Neural cell (in vitro differentiated cells): ENCODE measurements around the gene DYNLT2. TPM values are rescaled to one million over a fixed set of nuclear protein-coding genes. Genes with fewer than 3 reads are reported as not detected.

Source experiments
- H2AFZ ChIP-seq: fragments of 200-600, 300-800 bp; sonication (generic), shearing (Covaris generic); 2 replicates; pipeline ENCODE4 v1.6.0; 2014; ENCODE audit warnings: low read depth, mild to moderate bottlenecking, antibody characterized with exemption, low read length, moderate library complexity
- H3F3A ChIP-seq: fragments of 200-600 bp; shearing (Covaris generic); 2 replicates; pipeline ENCODE4 v1.6.1; 2016; ENCODE audit warnings: mild to moderate bottlenecking, moderate library complexity, mixed read lengths, antibody characterized with exemption, low read length; ENCODE audit not compliant: insufficient read depth, poor library complexity, severe bottlenecking
- H3K27ac ChIP-seq: fragments of 200-600, 300-800 bp; sonication (generic), shearing (Covaris generic); 2 replicates; pipeline ENCODE4 v1.5.1; 2014; ENCODE audit warnings: mild to moderate bottlenecking, low read length, moderate library complexity
- H3K27me3 ChIP-seq: fragments of 300-800, 200-600 bp; sonication (generic), shearing (Covaris generic); 2 replicates; pipeline ENCODE4 v1.6.0; 2014; ENCODE audit warnings: mild to moderate bottlenecking, low read depth, low read length, moderate library complexity; ENCODE audit not compliant: insufficient read depth
- H3K36me3 ChIP-seq: fragments of 300-800, 200-600 bp; sonication (generic), shearing (Covaris generic); 2 replicates; pipeline ENCODE4 v1.5.1; 2014; ENCODE audit warnings: mild to moderate bottlenecking, antibody characterized with exemption, low read length, moderate library complexity; ENCODE audit not compliant: insufficient read depth
- H3K4me2 ChIP-seq: fragments of 300-800, 200-600 bp; sonication (generic), shearing (Covaris generic); 2 replicates; pipeline ENCODE4 v1.6.0; 2014; ENCODE audit warnings: mild to moderate bottlenecking, low read length
- H3K4me3 ChIP-seq: fragments of 300-800, 200-600 bp; sonication (generic), shearing (Covaris generic); 2 replicates; pipeline ENCODE4 v1.5.1; 2014; ENCODE audit warnings: mild to moderate bottlenecking, low read length, moderate library complexity
- H3K79me2 ChIP-seq: fragments of 200-600 bp; shearing (Covaris generic); replicated peaks from 2 replicates; pipeline ENCODE4 v1.6.0; 2014; ENCODE audit warnings: mild to moderate bottlenecking, low read length, moderate library complexity; ENCODE audit not compliant: insufficient read depth
- H3K9ac ChIP-seq: fragments of 300-800, 200-600 bp; sonication (generic), shearing (Covaris generic); 2 replicates; pipeline ENCODE4 v1.6.1; 2016; ENCODE audit warnings: mild to moderate bottlenecking, low read length, mixed read lengths
- H3K9me2 ChIP-seq: fragments of 200-600 bp; shearing (Covaris generic); 2 replicates; pipeline ENCODE4 v1.6.1; 2016; ENCODE audit warnings: mild to moderate bottlenecking, low read length, mixed read lengths; ENCODE audit not compliant: insufficient read depth
- H3K9me3 ChIP-seq: fragments of 200-600, 300-800 bp; sonication (generic), shearing (Covaris generic); 2 replicates; pipeline ENCODE4 v1.6.1; 2016; ENCODE audit warnings: mild to moderate bottlenecking, mixed run types, low read length, moderate library complexity, mixed read lengths
- H4K20me1 ChIP-seq: fragments of 200-600 bp; shearing (Covaris generic); 2 replicates; pipeline ENCODE4 v1.6.1; 2016; ENCODE audit warnings: mild to moderate bottlenecking, mixed run types; ENCODE audit not compliant: insufficient read depth
- EP300 ChIP-seq: fragments of 450-650 bp; conservative IDR thresholded peaks from 2 replicates; pipeline ENCODE4 v1.6.1; 2014; ENCODE audit warnings: antibody characterized with exemption, mild to moderate bottlenecking, moderate library complexity; ENCODE audit not compliant: poor library complexity, severe bottlenecking
- EZH2 ChIP-seq: fragments of 200-600, 300-800 bp; shearing (Covaris generic), sonication (generic); IDR thresholded peaks from 2 replicates; pipeline ENCODE4 v1.6.1; 2014; ENCODE audit warnings: antibody characterized with exemption, low read length, borderline replicate concordance, mild to moderate bottlenecking; ENCODE audit not compliant: insufficient read depth, poor library complexity, severe bottlenecking
- MXI1 ChIP-seq: fragments of 450-650 bp; conservative IDR thresholded peaks from 2 replicates; pipeline ENCODE4 v1.6.1; 2014; ENCODE audit warnings: antibody characterized with exemption, mild to moderate bottlenecking; ENCODE audit not compliant: poor library complexity, severe bottlenecking
- POLR2AphosphoS5 ChIP-seq: IDR thresholded peaks from 2 replicates; pipeline ENCODE4 v1.6.1; 2012
- RAD21 ChIP-seq: fragments of 450-650 bp; conservative IDR thresholded peaks from 2 replicates; pipeline ENCODE4 v1.6.1; 2014; ENCODE audit warnings: antibody characterized with exemption, mild to moderate bottlenecking, moderate library complexity
- SMC3 ChIP-seq: fragments of 450-650 bp; conservative IDR thresholded peaks from 2 replicates; pipeline ENCODE4 v1.6.1; 2014; ENCODE audit warnings: antibody characterized with exemption, mild to moderate bottlenecking, moderate library complexity; ENCODE audit not compliant: poor library complexity
- TAF1 ChIP-seq: IDR thresholded peaks from 2 replicates; pipeline ENCODE4 v1.6.1; 2012; ENCODE audit warnings: low read depth
- polyA plus RNA-seq: library from polyadenylated mRNA; depleted of rRNA; stranded (reverse); fragments of >200 nt; gene quantifications from 2 replicates; pipeline ENCODE4 v1.2.3, GENCODE V29; 2014
- TF ChIP-seq, protein P1 (sequence below): IDR thresholded peaks from 2 replicates; pipeline ENCODE4 v1.6.1; 2012; ENCODE audit warnings: borderline replicate concordance
- TF ChIP-seq, protein P2 (sequence below): fragments of 450-650 bp; IDR thresholded peaks from 2 replicates; pipeline ENCODE4 v1.5.1; 2014; ENCODE audit warnings: antibody characterized with exemption, mild to moderate bottlenecking, moderate library complexity; ENCODE audit not compliant: poor library complexity, severe bottlenecking

The DYNLT2 gene
- polyA plus RNA-seq, 1 donor from 2014 or later: 2.8 TPM

DNA sequence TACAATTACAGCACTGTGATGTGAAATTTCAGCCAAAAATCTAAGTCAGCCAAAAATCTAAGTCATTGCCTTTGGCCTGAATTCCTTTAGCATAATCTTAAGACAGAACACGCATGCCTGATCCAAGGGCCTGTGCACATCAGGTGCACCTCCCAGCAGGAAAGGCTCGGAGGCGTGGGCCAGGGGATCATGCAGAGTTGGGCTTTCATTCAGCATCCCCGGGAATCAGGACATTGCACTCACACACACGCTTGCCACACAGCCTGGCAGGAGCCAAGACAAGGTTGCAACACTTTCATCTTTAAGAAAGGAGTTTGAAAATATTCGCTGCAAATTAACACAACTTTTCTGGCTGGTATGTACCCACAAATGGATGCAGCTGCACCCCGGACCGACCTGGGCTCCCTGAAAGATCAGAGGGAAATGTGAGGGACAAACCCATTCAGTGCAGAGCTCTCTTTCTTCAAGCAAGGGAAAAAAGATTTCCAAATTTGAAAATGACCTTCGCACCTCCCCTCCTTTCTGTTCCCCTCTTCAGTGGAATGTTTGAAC lies 48.8 kb upstream of the DYNLT2 start:
- Histone ChIP-seq H4K20me1 (no peaks in the 10 kb centered on the region), H3K4me3 (no peak overlapping the region), H2AFZ (no peak overlapping the region), H3K36me3 (no peaks in the 10 kb centered on the region), H3K79me2 (no peaks in the 10 kb centered on the region), H3K9me2 (no peaks in the 10 kb centered on the region), H3K4me2 (no peak overlapping the region), H3K9me3 (no peaks in the 10 kb centered on the region), H3K9ac (no peak overlapping the region), H3K27ac (no peak overlapping the region), H3K27me3 (no peaks in the 10 kb centered on the region), H3F3A (no peaks in the 10 kb centered on the region)
- TF ChIP-seq EZH2 (no peak), POLR2AphosphoS5 (no peak), RAD21 (no peak), SMC3 (no peak), MXI1 (no peak), TAF1 (no peak), EP300 (no peak)
- TF ChIP-seq, protein P1, sequence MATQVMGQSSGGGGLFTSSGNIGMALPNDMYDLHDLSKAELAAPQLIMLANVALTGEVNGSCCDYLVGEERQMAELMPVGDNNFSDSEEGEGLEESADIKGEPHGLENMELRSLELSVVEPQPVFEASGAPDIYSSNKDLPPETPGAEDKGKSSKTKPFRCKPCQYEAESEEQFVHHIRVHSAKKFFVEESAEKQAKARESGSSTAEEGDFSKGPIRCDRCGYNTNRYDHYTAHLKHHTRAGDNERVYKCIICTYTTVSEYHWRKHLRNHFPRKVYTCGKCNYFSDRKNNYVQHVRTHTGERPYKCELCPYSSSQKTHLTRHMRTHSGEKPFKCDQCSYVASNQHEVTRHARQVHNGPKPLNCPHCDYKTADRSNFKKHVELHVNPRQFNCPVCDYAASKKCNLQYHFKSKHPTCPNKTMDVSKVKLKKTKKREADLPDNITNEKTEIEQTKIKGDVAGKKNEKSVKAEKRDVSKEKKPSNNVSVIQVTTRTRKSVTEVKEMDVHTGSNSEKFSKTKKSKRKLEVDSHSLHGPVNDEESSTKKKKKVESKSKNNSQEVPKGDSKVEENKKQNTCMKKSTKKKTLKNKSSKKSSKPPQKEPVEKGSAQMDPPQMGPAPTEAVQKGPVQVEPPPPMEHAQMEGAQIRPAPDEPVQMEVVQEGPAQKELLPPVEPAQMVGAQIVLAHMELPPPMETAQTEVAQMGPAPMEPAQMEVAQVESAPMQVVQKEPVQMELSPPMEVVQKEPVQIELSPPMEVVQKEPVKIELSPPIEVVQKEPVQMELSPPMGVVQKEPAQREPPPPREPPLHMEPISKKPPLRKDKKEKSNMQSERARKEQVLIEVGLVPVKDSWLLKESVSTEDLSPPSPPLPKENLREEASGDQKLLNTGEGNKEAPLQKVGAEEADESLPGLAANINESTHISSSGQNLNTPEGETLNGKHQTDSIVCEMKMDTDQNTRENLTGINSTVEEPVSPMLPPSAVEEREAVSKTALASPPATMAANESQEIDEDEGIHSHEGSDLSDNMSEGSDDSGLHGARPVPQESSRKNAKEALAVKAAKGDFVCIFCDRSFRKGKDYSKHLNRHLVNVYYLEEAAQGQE: no peak
- TF ChIP-seq, protein P2, sequence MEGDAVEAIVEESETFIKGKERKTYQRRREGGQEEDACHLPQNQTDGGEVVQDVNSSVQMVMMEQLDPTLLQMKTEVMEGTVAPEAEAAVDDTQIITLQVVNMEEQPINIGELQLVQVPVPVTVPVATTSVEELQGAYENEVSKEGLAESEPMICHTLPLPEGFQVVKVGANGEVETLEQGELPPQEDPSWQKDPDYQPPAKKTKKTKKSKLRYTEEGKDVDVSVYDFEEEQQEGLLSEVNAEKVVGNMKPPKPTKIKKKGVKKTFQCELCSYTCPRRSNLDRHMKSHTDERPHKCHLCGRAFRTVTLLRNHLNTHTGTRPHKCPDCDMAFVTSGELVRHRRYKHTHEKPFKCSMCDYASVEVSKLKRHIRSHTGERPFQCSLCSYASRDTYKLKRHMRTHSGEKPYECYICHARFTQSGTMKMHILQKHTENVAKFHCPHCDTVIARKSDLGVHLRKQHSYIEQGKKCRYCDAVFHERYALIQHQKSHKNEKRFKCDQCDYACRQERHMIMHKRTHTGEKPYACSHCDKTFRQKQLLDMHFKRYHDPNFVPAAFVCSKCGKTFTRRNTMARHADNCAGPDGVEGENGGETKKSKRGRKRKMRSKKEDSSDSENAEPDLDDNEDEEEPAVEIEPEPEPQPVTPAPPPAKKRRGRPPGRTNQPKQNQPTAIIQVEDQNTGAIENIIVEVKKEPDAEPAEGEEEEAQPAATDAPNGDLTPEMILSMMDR: no peak

DNA sequence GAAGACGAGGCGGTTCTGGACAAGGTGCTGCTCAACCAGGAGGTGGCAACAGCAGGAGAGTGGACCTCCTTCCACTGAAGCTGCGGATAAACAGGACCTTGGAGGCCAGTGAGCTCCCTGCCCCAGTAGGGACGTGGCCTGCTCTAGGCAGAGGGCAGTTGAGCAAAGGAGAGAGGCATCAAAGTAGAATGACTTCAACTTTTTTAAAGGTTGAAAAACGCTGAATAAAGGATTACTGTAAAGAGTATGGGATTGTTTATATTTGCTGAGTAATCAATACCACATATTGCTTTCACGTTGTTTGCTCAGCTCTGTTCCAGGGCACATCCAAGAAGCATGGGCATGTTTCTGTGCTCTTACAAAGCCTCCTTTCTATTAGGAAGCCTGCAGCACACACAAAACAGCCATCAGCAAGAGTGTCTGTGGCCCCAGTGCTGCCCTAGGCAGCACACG lies 48.1 kb upstream of the DYNLT2 start:
- Histone ChIP-seq H3K9me3 (no peaks in the 10 kb centered on the region), H3K9me2 (no peaks in the 10 kb centered on the region), H3K27me3 (no peaks in the 10 kb centered on the region), H4K20me1 (no peaks in the 10 kb centered on the region), H3K4me3 (no peak overlapping the region), H3K79me2 (no peaks in the 10 kb centered on the region), H3F3A (no peaks in the 10 kb centered on the region), H3K27ac (no peak overlapping the region), H2AFZ (no peak overlapping the region), H3K9ac (no peak overlapping the region), H3K36me3 (no peaks in the 10 kb centered on the region), H3K4me2 (no peak overlapping the region)
- TF ChIP-seq RAD21: no peak
- no peak for TF ChIP-seq MXI1
- TF ChIP-seq, protein P1: no peak
- no peak for TF ChIP-seq SMC3
- no peak for TF ChIP-seq TAF1
- no peak for TF ChIP-seq EP300
- no peak for TF ChIP-seq EZH2
- TF ChIP-seq, protein P2: no peak
- TF ChIP-seq POLR2AphosphoS5: no peak
